Measurements from ENCODE around the gene ULK4.
"Not testable (repeated sequence)": the region's sequence is repeated elsewhere in the genome, so short reads cannot be mapped to it uniquely, and the experiment has no call there.

Gene ULK4

GRCh38 chr3:41863024-41863423, 98.9 kb downstream of the ULK4 start:
- no peaks in the 10 kb centered on the region for H3K27me3 ChIP-seq (ENCODE audit: control insufficient read depth, low read length)
- H3K9me3 ChIP-seq (ENCODE audit: control insufficient read depth, insufficient read depth, low read length), result no peaks in the 10 kb centered on the region
- TF ChIP-seq, protein P1, sequence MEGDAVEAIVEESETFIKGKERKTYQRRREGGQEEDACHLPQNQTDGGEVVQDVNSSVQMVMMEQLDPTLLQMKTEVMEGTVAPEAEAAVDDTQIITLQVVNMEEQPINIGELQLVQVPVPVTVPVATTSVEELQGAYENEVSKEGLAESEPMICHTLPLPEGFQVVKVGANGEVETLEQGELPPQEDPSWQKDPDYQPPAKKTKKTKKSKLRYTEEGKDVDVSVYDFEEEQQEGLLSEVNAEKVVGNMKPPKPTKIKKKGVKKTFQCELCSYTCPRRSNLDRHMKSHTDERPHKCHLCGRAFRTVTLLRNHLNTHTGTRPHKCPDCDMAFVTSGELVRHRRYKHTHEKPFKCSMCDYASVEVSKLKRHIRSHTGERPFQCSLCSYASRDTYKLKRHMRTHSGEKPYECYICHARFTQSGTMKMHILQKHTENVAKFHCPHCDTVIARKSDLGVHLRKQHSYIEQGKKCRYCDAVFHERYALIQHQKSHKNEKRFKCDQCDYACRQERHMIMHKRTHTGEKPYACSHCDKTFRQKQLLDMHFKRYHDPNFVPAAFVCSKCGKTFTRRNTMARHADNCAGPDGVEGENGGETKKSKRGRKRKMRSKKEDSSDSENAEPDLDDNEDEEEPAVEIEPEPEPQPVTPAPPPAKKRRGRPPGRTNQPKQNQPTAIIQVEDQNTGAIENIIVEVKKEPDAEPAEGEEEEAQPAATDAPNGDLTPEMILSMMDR (IDR thresholded peaks at IDR 0.05; ENCODE audit: low read depth, low read length, poor library complexity, severe bottlenecking), result no peak
- TF ChIP-seq EZH2phosphoT487 (IDR thresholded peaks at IDR 0.05; ENCODE audit: borderline replicate concordance, low read length), result no peak
- H3K4me3 ChIP-seq (ENCODE audit: low read length), result no peak overlapping the region
- H3K4me2 ChIP-seq (ENCODE audit: low read length), result no peak overlapping the region
- H4K20me1 ChIP-seq (ENCODE audit: control insufficient read depth, insufficient read depth, low read depth, low read length), result no peaks in the 10 kb centered on the region
- no peaks in the 10 kb centered on the region for H3F3A ChIP-seq (ENCODE audit: control insufficient read depth, insufficient read depth)
- no peak overlapping the region for H3K27ac ChIP-seq (ENCODE audit: low read depth, low read length)
- H3K4me1 ChIP-seq (ENCODE audit: control insufficient read depth, low read length), result no peaks in the 10 kb centered on the region
- no peaks in the 10 kb centered on the region for H3K36me3 ChIP-seq (ENCODE audit: control insufficient read depth, low read length)
- no peaks in the 10 kb centered on the region for H3K79me2 ChIP-seq (ENCODE audit: control insufficient read depth, low read length)
- no peaks in the 10 kb centered on the region for H3K9me2 ChIP-seq (replicated peaks; ENCODE audit: control insufficient read depth, low read length)

DNA sequence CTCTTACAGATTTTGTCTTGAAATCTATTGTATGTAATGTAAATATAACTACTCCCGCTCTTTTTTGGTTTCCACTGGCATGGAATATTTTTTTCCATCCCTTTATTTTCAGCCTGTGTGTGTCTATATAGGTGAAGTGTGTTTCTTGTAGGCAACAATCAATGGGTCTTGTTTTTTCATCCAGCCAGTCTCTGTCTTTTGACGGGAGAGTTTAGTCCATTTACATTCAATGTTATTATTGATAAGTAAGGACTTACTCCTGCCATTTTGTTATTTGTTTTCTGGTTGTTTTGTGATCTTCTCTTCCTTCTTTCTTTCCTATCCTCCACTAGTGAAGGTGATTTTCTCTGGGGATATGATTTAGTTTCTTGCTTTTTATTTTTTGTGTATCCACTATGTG, 101.4 kb downstream of the ULK4 start:
- not testable (repeated sequence) for H3K27ac ChIP-seq (ENCODE audit: low read depth, low read length); H3K4me1 ChIP-seq (ENCODE audit: control insufficient read depth, low read length); H3K9me3 ChIP-seq (ENCODE audit: control insufficient read depth, insufficient read depth, low read length); H3K4me2 ChIP-seq (ENCODE audit: low read length); H3F3A ChIP-seq (ENCODE audit: control insufficient read depth, insufficient read depth); H3K36me3 ChIP-seq (ENCODE audit: control insufficient read depth, low read length); H3K9me2 ChIP-seq (replicated peaks; ENCODE audit: control insufficient read depth, low read length); H3K27me3 ChIP-seq (ENCODE audit: control insufficient read depth, low read length); H3K4me3 ChIP-seq (ENCODE audit: low read length); H3K79me2 ChIP-seq (ENCODE audit: control insufficient read depth, low read length); H4K20me1 ChIP-seq (ENCODE audit: control insufficient read depth, insufficient read depth, low read depth, low read length)

- Histone ChIP-seq H3K9me2 (replicated peaks; ENCODE audit: control insufficient read depth, low read length) (no peaks in the 10 kb centered on the region), H3K27me3 (ENCODE audit: control insufficient read depth, low read length) (no peaks in the 10 kb centered on the region), H3K4me1 (ENCODE audit: control insufficient read depth, low read length) (no peaks in the 10 kb centered on the region), H3K4me3 (ENCODE audit: low read length) (no peak overlapping the region), H3K4me2 (ENCODE audit: low read length) (no peak overlapping the region), H3K36me3 (ENCODE audit: control insufficient read depth, low read length) (no peaks in the 10 kb centered on the region), H3K9me3 (ENCODE audit: control insufficient read depth, insufficient read depth, low read length) (no peaks in the 10 kb centered on the region), H3K27ac (ENCODE audit: low read depth, low read length) (no peak overlapping the region), H3F3A (ENCODE audit: control insufficient read depth, insufficient read depth) (no peaks in the 10 kb centered on the region), H3K79me2 (ENCODE audit: control insufficient read depth, low read length) (no peaks in the 10 kb centered on the region), H4K20me1 (ENCODE audit: control insufficient read depth, insufficient read depth, low read depth, low read length) (no peaks in the 10 kb centered on the region)
- TF ChIP-seq, protein P1 (IDR thresholded peaks at IDR 0.05; ENCODE audit: low read depth, low read length, poor library complexity, severe bottlenecking), result no peak
- TF ChIP-seq EZH2phosphoT487 (IDR thresholded peaks at IDR 0.05; ENCODE audit: borderline replicate concordance, low read length), result no peak
These were observed 106.9 kb downstream of the ULK4 start for GRCh38 chr3:41854956-41855355.

DNA sequence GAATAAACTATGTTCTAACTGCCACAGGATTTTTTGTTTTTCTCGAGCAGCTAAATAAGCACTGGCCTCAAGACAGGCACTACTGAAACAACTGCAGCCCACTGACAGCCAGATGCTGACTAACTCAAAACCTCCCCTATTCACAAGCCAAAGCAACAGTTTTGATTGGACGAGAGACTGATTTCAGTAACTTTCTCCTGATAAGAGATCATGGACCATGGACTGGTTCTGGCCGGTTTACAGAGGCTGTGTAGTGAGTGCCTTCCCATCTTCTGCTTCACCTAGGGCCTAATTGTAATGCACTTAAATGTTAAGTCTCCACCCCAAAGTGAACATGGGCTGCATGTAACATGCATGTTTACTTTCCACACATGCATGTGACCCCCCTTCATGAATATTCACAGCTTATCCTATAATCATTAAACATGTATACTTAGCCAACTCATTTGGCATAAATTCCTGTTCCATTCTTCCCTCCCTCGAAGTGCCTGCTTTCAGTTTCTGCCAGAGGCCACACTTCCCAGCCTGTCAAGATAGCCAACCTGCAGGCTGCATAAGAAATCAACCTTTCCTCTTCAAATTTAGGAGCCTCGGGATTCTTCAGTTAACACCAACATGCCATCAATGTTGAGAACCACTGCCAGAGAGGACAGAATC, 108.2 kb downstream of the ULK4 start:
- Histone ChIP-seq H3K9me2 (replicated peaks; ENCODE audit: control insufficient read depth, low read length) (no peaks in the 10 kb centered on the region), H4K20me1 (ENCODE audit: control insufficient read depth, insufficient read depth, low read depth, low read length) (no peaks in the 10 kb centered on the region), H3K4me2 (ENCODE audit: low read length) (no peak overlapping the region)

More for the DNA sequence above, 108.2 kb downstream of the ULK4 start:
- Histone ChIP-seq H3K27me3 (ENCODE audit: control insufficient read depth, low read length) (no peaks in the 10 kb centered on the region), H3F3A (ENCODE audit: control insufficient read depth, insufficient read depth) (no peaks in the 10 kb centered on the region), H3K27ac (ENCODE audit: low read depth, low read length) (no peak overlapping the region), H3K36me3 (ENCODE audit: control insufficient read depth, low read length) (no peaks in the 10 kb centered on the region), H3K79me2 (ENCODE audit: control insufficient read depth, low read length) (no peaks in the 10 kb centered on the region), H3K4me1 (ENCODE audit: control insufficient read depth, low read length) (no peaks in the 10 kb centered on the region), H3K9me3 (ENCODE audit: control insufficient read depth, insufficient read depth, low read length) (no peaks in the 10 kb centered on the region), H3K4me3 (ENCODE audit: low read length) (no peak overlapping the region)
- no peak for TF ChIP-seq EZH2phosphoT487 (IDR thresholded peaks at IDR 0.05; ENCODE audit: borderline replicate concordance, low read length)
- TF ChIP-seq, protein P1 (IDR thresholded peaks at IDR 0.05; ENCODE audit: low read depth, low read length, poor library complexity, severe bottlenecking), result no peak

Data from DOHH2 (cell line).